NCI-H446 treated with DMSO at 0.1 percent for 48 hours (cell line): ENCODE measurements around the gene GFOD2.

Source experiments
- DNase-seq: peaks from one replicate; lab custom pipeline; 2025; lab: John Stamatoyannopoulos, UW

Gene GFOD2

DNA sequence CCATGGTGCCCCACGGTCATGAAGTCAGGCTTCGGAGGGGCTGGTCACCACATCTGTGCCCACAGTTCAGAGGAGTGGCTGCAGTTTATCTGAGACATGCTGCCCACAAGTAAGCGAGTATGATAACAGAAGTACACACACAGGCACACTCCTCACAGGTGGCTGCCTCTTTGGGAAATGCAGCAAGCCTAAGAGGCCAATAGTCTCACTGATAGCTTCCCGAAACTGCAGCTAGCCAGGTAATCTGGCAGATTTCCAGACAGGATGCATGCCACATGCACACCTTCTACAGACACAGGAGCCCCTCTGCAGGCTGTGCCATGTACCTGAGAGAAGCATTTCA, 12.6 kb upstream of the GFOD2 start:
- DNase-seq: no peak

DNA sequence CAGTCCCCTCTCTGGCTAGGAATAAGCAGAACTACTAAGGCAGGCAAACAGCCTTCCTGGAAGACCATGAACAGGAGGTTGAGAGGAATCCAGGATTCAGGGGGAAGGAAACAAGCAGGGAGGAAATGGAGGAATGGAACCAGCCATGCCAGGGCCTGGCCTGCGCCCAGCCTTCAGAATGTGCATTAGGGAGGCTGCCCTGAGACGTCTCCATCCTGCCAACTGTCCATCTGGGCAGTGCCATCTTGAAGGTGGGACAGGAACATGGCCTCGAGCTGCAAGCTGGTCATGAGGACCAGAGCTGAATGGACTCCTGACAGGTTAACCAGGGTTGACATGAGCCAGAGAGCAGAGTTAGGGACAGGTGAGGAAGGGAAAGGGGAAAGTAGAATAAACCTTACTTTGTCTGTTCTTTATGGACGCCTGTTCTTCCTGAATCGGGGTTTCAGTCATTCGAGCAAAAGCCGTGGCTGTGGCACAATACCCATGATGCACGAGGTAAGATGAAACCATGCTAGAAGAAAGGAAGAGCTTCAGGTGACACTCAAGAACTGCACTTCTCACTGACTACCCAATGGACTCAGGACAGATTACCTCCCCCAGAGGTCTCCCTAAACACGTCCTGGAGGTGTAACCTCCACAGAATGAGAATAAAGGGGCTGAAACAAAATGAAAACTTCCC, 12.1 kb upstream of the GFOD2 start:
- no peak for DNase-seq

DNA sequence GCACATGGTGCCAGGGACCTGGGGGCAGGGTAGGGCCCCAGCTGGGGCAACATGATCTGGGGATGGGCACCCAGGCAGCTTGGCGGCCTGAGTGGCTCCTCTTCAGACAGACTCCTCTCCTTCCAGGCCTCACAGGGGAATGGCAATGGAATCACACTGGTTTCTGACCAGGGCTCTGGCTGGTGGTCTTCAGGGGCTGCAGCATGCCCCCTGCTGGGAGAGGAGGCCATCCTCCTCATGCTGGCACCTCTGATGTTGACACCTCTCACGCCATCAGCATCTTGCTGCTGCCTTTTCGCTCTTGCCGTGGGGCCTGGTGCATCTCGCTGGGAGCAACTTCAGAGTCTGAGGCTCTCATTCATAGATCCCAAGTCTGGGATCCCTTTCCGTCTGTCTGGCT, 11.2 kb upstream of the GFOD2 start:
- DNase-seq: no peak

DNA sequence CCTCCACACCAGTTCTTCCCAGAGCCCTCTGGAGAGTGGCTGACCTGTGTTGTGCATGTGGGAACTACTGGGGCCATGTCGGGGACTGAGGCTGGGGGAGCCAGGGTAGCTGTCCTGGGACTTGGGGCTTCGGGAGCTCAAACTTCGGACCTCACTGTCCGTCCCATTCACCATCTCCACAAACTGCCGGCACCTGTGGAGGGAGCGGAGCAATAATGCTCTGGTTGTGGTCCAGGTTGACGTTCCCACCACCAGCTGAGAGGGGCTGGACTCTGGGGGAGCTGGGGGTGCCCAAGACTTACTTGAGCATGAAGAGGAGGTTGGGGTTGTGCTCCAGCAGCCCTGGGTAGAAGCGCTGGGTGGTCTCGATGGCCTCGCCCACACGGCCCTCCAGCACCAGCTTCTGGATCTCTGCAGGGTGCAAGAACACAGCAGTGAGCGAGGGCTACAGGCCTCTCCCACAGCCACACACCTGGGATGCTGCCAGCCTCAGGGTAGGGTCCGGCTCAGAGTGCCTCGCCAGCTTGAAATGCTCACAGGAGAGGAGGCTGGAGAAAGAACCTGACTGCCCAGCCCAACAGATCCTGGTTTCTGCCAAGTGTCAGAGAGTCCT, 10.6 kb upstream of the GFOD2 start:
- DNase-seq: no peak

DNA sequence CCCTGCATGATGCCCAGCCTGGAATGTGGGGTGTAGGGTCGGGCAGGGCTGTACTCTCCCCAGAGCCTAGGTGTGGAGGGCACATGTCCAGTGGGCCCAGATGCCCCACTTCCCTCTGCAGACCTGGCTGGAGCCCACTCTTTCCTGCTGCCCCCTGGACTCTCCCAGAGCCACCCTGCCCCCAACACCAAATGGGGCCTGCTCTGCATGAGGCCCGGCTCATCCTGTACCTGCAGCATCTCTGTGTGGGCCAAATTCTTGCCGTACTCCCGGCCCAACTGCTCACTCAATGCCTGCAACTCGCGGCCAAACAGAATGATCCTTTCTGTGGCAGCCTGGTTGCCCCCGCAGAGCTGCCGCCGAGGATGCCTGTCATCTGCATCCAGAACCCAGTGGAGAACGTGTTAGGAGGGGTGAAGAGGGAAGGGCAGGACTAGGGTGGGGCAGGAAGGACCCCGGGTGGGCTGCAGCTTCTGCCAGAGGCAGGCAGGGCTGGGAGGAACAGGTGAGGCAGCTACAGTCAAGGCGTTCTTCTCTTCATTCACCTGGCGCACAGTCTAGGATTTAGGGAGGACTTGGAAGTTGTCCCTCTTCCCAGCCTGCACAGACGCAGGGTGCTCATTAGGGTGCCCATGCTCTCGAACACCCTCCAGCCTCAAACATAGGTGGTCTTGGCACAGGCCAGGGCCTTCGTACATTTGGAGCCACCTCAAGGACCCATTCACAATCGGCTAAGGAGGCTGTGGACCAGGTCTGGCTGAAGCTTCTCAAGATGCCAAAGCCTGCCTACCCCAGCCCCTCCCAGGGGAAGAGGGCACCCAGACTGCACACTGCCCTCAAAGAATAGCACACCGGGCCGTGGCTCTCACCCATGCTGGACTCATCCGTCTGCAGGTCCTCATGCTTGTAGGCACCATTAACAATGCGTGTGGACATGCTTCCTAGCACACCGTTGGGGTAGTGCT, 8.7 kb upstream of the GFOD2 start:
- no peak for DNase-seq

DNA sequence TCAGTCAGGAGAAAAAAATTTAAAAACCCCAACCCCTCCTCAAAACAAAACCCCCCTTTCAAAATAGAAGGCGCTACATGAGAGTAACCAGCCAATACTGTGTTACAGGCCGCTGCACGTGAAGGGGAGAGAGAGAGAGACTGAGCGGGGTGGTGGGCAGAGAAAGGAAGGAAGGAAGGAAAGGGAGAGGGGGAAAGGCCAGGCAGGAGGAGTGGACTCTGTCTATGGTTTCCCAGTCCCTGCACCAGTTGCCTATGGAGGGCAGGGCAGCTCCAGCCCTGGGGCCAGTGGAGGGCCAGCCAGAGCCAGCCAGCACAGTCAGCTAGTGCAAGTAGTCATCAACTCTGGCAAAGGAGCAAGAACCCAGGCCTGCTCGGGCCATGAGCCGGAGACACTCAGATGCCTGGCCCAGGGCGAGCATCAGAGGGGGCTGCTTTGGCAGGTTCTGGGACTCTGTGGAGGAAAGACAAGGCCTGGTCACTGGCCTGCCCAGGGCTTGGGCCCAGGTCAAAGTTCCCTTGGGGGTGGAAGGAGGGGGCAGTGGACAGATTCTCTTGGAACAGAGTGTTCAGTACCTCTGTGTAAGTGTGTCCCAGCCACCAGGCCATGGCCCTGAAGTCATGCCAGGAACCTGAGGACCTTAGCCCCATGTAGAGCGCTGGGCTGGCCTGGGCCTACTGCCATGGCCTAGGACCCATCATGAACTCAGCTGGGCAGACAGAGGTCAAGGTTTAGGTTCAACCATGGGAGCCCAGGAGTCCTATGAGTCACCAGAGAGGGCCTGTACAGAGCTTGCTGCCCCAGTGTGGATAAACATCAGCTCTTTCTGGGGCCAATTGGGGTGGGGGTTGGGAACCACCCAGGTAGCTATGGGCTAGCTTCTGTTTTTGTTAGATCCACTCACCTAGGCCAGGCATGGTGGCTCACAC, 7.3 kb upstream of the GFOD2 start:
- no peak for DNase-seq

DNA sequence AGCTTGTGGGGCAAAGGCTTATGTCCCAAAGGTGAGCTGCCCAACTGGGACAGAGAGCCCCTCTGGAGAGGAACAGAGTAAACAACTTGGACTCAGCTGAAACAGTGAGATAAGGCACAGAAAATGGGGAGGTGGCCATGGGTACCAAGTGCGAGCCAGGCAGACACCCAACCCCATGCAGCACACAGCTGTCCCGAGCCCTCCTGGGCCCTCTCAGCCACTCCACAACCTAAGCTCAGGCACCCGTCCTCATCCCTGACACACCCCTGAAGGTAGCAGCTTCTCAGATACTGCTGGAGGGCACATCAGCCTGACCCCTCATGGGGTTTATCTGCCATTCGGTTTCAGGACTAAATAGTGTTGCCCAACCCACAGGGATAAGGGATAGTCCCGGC, 4.8 kb upstream of the GFOD2 start:
- DNase-seq: no peak

DNA sequence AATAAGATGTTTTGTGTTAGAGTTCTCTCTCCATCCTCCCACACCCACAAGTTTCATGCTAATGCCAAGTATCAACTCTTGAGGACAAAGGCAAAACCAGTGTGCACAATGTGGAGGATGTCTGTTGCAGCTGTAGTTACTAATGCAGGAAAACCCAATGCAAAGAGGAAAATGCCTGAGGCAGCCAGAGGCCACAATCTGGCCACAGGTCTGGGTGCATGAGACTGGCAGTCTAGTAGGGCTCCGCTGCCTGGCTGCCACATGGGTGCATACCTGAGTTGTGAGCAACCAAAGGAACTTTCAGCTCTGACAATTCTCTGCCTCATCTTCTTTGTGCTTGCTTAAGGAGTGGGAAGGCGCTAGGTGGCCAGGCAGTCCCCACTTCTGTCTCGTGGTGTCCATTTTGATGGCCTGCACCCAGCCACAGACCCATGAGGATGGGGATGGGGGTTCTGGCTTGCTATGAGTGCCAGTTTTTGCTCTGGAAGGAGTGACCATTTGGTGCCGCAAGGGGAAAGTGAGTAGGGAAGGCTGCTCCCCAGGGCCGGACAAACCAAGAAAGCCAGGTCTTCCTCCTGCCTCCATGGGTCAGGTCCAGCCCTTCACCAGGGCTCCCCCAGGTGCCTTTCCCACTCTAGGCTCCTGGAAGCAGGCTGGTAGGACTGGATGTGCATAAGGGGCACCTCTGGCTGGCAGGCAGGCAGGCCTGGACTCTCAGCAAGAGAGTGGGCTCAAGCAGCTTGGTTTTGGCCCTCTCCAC, 4.2 kb upstream of the GFOD2 start:
- DNase-seq: no peak

DNA sequence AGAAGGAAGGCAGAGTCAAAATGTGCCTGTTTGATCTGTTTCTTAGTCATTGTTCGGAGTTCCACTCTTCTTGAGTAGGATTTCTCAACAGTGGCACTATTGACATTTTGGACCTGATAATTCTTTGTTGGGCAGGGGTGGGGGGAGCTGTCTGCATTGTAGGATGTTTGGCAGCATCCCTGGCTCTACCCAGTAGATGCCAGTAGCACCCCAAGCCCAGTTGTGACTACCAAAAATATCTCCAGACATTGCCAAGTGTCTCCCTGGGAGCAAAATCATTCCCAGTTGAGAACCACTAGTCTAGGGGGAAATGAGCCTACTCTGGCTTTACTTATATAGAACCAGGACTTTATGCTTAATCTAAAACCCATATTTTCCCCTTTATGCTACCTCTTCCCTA, 1.1 kb upstream of the GFOD2 start:
- no peak for DNase-seq

DNA sequence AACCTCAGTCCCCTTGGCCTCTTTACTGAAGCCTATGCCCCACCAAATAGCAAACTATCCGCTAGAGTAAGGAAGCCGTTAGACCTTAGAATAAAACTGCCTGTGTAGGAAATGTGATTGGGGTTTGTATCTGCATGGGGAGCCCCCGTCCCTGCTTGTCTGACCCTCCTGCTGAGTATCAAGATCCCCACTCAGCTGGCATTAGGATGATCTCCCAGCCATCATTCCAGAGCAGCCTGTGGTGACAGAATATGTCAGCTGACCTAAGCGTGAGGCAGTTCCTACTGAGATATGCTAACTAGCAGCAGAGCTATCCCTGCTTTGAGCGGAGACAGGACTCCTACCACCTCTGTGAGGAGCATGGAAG, 645 bp upstream of the GFOD2 start:
- no peak for DNase-seq

DNA sequence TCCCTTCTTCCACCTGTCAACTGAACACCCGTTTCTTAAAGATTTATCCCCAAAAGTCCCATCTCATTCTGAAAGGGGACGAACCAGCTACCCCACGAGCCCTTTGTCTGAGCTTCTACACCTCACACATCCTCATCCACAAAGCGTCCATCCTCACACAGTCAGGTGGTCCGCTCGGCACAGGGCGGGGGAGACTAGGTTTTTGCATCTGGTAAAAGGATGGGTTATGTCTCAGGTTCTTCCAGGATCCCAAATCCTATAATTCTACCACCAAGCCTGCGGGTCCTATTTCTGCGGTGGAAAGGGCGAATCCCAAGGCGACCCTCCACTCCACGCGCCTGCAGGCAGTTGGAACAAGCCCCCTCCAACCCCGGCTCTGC, 458 bp downstream of the GFOD2 start:
- no peak for DNase-seq

DNA sequence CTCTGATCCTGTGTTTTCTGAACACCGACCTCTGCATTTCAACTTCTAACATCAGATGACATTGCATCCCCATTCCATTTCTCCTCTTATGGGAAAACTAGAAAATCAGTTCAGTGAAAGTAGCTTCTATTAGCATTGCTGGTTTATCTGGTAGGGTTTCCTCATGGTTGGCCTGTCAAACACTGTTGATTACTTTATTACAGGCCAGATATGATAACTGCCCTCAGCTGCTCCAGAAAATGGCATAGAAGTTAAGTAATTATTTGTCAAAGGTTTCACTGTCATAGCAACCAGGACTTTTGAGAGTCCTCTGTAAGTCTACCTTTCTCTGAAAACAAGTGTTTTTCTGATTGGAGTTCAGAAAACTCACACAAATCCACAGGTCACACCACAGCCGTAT, 3.0 kb downstream of the GFOD2 start:
- DNase-seq: no peak

DNA sequence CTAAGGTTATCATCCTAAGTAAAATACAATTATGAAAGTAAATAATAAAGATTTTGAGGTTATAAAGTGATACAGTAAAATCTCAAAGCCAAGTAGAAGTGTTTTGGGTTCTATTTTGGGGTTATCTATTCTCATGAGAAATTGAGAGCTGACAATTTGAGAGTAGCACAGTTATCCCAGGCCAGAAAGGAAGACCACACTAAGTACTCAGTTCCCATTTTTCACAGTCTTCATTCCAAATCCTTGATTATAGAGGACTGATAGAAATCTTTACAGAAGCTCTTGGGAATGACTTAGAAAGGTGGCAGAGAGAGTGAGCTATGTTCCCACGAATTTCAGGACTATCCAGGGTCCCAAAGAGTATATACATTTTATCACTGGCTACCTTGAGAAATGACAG, 4.6 kb downstream of the GFOD2 start:
- DNase-seq: no peak

DNA sequence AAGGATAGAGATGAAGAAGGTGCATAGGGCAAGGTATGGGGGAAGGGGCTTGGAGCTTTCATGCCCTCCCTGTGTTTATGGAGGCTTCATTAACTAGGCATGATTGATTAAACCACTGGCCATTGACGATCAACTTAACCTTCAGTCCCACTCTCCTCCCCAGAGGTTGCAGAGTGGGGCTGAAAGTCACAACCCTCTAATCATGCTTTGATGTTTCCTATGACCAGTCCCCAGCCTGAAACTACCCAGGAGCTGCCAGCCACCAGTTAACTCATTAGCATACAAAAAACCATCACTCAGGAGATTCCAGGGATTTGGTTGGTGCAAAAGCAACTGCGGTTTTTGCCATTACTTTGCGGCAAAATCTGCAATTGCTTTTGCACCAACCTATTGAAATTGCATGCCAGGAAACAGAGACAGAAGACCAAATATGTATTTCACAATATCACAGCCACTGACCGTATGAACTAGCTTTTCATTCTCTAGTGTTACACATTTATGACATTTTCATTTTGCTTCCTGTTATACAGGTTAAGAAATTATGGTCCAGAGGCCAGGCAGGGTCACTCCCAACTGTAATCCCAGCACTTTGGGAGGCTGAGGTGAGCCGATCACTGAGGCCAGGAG, 5.4 kb downstream of the GFOD2 start:
- DNase-seq: no peak

DNA sequence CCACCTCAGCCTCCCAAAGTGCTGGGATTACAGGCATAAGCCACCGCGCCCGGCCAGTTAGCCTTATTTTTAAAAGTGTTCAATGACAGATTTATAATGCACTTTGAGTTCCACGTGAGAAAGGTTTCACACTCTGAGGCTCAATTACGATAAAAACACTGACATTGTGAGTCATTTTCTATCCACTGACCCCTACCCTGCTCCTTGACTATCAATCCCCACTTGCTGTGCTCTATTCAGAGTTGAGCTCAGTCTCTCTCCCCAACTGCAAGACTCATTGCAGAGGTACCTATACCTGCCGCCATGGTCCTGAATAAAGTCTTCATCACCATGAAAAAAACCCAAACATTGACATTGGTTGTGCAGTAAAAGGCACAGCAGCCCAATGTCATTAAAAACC, 8.5 kb downstream of the GFOD2 start:
- no peak for DNase-seq

DNA sequence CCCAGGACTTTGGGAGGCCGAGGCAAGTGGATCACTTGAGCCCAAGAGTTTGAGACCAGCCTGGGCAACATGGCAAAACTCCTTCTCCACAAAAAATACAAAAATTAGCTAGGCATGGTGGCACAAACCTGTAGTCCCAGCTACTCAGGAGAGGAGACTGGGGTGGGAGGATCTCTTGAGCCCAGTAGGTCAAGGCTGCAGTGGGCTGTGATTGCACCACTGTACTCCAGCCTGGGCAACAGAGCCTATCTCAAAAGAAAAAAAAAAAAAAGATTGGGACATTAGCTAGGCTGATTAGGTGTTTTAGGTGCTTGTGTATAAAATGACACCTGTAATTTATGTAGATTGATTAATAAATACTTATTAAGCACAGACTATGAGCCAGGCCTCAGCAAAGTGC, 10.1 kb downstream of the GFOD2 start:
- no peak for DNase-seq

DNA sequence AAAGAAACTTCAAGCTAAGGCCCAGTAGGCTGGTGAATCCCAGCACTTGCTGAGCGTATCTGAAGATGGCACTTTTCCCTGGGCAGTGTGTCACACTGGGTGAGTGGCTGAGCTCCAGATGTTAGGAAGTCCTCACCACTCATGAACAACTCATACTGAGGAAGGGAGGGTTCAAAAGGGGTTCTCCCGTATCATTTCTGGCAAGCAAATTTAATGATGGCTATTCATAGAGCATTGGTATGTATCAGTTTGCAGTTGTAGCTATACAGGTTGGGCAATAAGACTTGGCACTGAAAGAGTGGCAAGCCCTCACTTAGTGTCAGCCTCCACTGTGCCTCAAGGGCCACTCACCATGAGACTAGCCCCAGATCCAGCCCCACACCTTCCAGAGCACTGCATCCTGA, 10.7 kb downstream of the GFOD2 start:
- no peak for DNase-seq

DNA sequence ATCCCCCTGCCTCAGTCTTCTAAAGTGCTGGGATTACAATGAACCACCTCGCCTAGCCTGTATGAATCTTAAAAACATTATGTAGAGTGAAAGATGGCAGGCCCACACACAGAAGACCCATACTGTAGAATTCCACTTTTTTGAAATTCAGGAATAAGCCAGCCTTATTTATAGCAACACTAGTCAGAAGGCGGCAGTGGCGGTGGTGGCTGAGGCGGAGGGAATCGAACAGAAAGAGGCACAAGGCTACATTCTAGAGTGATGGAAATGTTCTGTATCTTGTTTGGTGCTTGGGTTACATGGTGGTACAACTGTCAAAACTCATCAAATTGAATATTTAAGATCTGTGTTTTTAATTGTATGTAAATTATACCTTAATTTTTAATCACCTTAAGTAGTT, 11.3 kb downstream of the GFOD2 start:
- DNase-seq: no peak

DNA sequence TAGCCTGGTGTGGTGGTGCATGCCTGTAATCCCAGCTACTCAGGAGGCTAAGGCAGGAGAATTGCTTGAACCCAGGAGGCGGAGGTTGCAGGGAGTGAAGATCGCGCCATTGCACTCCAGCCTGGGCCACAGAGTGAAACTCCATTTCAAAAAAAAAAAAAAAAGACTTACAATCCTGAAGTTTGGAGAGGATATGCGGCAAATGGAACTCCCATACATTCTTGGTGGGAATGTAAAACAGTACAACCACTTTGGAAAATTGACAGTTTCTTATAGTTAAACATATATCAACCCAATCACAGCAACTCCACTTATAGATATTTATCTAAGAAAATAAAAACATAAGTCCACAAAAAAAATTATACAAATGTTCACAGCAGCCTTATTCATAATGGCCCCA, 11.9 kb downstream of the GFOD2 start:
- DNase-seq: no peak

DNA sequence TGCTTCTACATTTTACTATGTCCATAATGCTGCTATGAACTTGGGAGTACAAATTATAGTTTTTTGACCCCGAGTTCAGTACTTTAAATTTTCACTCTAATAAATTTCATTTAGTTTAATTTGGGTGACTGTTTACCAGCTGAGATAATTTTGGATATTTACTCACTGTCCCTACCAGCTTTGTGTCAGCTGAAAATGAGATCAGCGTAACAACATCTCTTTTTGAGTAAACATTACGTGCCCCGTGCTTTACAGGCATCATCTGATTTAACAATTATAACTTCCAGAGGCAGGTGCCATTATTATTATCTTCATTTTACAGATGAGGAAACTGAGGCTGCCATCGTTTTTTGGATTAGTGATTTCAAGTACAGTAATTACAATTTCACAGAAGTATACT, 15.0 kb downstream of the GFOD2 start:
- no peak for DNase-seq

DNA sequence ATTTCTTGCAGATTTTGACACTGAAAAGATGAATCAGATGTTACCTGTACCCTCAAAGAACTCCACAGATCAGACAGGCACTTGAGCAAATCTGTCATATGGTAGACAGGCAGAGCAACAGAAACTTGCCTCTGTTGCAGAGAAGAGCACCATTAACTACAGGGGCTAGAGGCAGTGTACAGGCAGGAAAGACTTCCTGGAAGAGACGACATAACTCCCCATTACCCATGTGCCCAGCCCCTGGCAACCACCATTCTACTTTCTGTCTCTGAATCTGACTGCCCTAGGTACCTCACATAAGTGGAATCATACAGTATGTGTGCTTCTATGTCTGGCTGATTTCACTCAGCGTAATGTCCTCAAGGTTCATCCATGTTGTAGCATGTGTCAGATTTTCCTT, 15.5 kb downstream of the GFOD2 start:
- DNase-seq: no peak
